Measurements from ENCODE around the gene C2CD4D.

The C2CD4D gene

GRCh38 chr1:151837884-151838221 is 1.8 kb downstream of the C2CD4D start:
- no peak for TF ChIP-seq POLR2AphosphoS5 (IDR thresholded peaks at IDR 0.05; ENCODE audit: low read depth, low read length)
- no peak for TF ChIP-seq POU2F2 (IDR thresholded peaks at IDR 0.05; ENCODE audit: low read depth, low read length)
- TF ChIP-seq PAX5 (IDR thresholded peaks at IDR 0.05; ENCODE audit: insufficient read depth, low read length, severe bottlenecking), result no peak
- TF ChIP-seq SPI1 (IDR thresholded peaks at IDR 0.05; ENCODE audit: low read depth, low read length), result no peak
- TF ChIP-seq POLR2A (IDR thresholded peaks at IDR 0.05; ENCODE audit: low read depth, low read length), result no peak
- no peak for TF ChIP-seq TAF1 (IDR thresholded peaks at IDR 0.05; ENCODE audit: low read depth, low read length)
- FAIRE-seq (no peak), DNase-seq (ENCODE audit: insufficient read length, low spot score) (no peak)

- no peak for DNase-seq (ENCODE audit: insufficient read length, low spot score)
- no peak for FAIRE-seq
- TF ChIP-seq POLR2A (IDR thresholded peaks at IDR 0.05; ENCODE audit: low read depth, low read length), result no peak
- no peak for TF ChIP-seq POLR2AphosphoS5 (IDR thresholded peaks at IDR 0.05; ENCODE audit: low read depth, low read length)
- no peak for TF ChIP-seq POU2F2 (IDR thresholded peaks at IDR 0.05; ENCODE audit: low read depth, low read length)
- TF ChIP-seq TAF1 (IDR thresholded peaks at IDR 0.05; ENCODE audit: low read depth, low read length), result no peak
- TF ChIP-seq SPI1 (IDR thresholded peaks at IDR 0.05; ENCODE audit: low read depth, low read length), result no peak
- no peak for TF ChIP-seq PAX5 (IDR thresholded peaks at IDR 0.05; ENCODE audit: insufficient read depth, low read length, severe bottlenecking)
Measured at GRCh38 chr1:151837197-151837596, 2.4 kb downstream of the C2CD4D start.

- no peak for TF ChIP-seq POLR2AphosphoS5 (IDR thresholded peaks at IDR 0.05; ENCODE audit: low read depth, low read length)
- no peak for TF ChIP-seq POU2F2 (IDR thresholded peaks at IDR 0.05; ENCODE audit: low read depth, low read length)
- no peak for TF ChIP-seq PAX5 (IDR thresholded peaks at IDR 0.05; ENCODE audit: insufficient read depth, low read length, severe bottlenecking)
- no peak for DNase-seq (ENCODE audit: insufficient read length, low spot score)
- no peak for FAIRE-seq
Measured at GRCh38 chr1:151835596-151835995, 4.0 kb downstream of the C2CD4D start.

GRCh38 chr1:151834239-151834638 is 5.4 kb downstream of the C2CD4D start:
- TF ChIP-seq POLR2A (IDR thresholded peaks at IDR 0.05; ENCODE audit: low read depth, low read length), result no peak
- TF ChIP-seq POU2F2 (IDR thresholded peaks at IDR 0.05; ENCODE audit: low read depth, low read length), result no peak
- no peak for TF ChIP-seq PAX5 (IDR thresholded peaks at IDR 0.05; ENCODE audit: insufficient read depth, low read length, severe bottlenecking)
- no peak for TF ChIP-seq TAF1 (IDR thresholded peaks at IDR 0.05; ENCODE audit: low read depth, low read length)
- no peak for TF ChIP-seq POLR2AphosphoS5 (IDR thresholded peaks at IDR 0.05; ENCODE audit: low read depth, low read length)
- no peak for TF ChIP-seq SPI1 (IDR thresholded peaks at IDR 0.05; ENCODE audit: low read depth, low read length)
- no peak for FAIRE-seq

GRCh38 chr1:151833172-151833900 is 6.3 kb downstream of the C2CD4D start:
- FAIRE-seq, result no peak
- DNase-seq (ENCODE audit: insufficient read length, low spot score), result no peak
- TF ChIP-seq SPI1 (IDR thresholded peaks at IDR 0.05; ENCODE audit: low read depth, low read length) (no peak), TAF1 (IDR thresholded peaks at IDR 0.05; ENCODE audit: low read depth, low read length) (no peak), POU2F2 (IDR thresholded peaks at IDR 0.05; ENCODE audit: low read depth, low read length) (no peak), POLR2AphosphoS5 (IDR thresholded peaks at IDR 0.05; ENCODE audit: low read depth, low read length) (no peak), PAX5 (IDR thresholded peaks at IDR 0.05; ENCODE audit: insufficient read depth, low read length, severe bottlenecking) (no peak), POLR2A (IDR thresholded peaks at IDR 0.05; ENCODE audit: low read depth, low read length) (no peak)

More at GRCh38 chr1:151834239-151834638, 5.4 kb downstream of the C2CD4D start:
- DNase-seq (ENCODE audit: insufficient read length, low spot score), result no peak

GRCh38 chr1:151832318-151832980 is 7.2 kb downstream of the C2CD4D start:
- DNase-seq (ENCODE audit: insufficient read length, low spot score) (no peak), FAIRE-seq (no peak)
- TF ChIP-seq PAX5 (IDR thresholded peaks at IDR 0.05; ENCODE audit: insufficient read depth, low read length, severe bottlenecking) (no peak), POU2F2 (IDR thresholded peaks at IDR 0.05; ENCODE audit: low read depth, low read length) (no peak), TAF1 (IDR thresholded peaks at IDR 0.05; ENCODE audit: low read depth, low read length) (no peak), SPI1 (IDR thresholded peaks at IDR 0.05; ENCODE audit: low read depth, low read length) (no peak), POLR2AphosphoS5 (IDR thresholded peaks at IDR 0.05; ENCODE audit: low read depth, low read length) (no peak), POLR2A (IDR thresholded peaks at IDR 0.05; ENCODE audit: low read depth, low read length) (no peak)

GRCh38 chr1:151831605-151832004 is 8.0 kb downstream of the C2CD4D start, which contains the start of gene RORC:
RORC (minus strand) TSS chr1:151831802; CDS start chr1:151831764, 38 bp downstream.
- FAIRE-seq, result no peak
- TF ChIP-seq POLR2AphosphoS5 (IDR thresholded peaks at IDR 0.05; ENCODE audit: low read depth, low read length), result no peak
- TF ChIP-seq PAX5 (IDR thresholded peaks at IDR 0.05; ENCODE audit: insufficient read depth, low read length, severe bottlenecking), result no peak
- no peak for TF ChIP-seq SPI1 (IDR thresholded peaks at IDR 0.05; ENCODE audit: low read depth, low read length)
- no peak for TF ChIP-seq TAF1 (IDR thresholded peaks at IDR 0.05; ENCODE audit: low read depth, low read length)
- no peak for TF ChIP-seq POU2F2 (IDR thresholded peaks at IDR 0.05; ENCODE audit: low read depth, low read length)
- TF ChIP-seq POLR2A (IDR thresholded peaks at IDR 0.05; ENCODE audit: low read depth, low read length), result no peak
- DNase-seq (ENCODE audit: insufficient read length, low spot score), result no peak

- TF ChIP-seq POLR2AphosphoS5 (IDR thresholded peaks at IDR 0.05; ENCODE audit: low read depth, low read length) (no peak), SPI1 (IDR thresholded peaks at IDR 0.05; ENCODE audit: low read depth, low read length) (no peak), POLR2A (IDR thresholded peaks at IDR 0.05; ENCODE audit: low read depth, low read length) (no peak), TAF1 (IDR thresholded peaks at IDR 0.05; ENCODE audit: low read depth, low read length) (no peak), PAX5 (IDR thresholded peaks at IDR 0.05; ENCODE audit: insufficient read depth, low read length, severe bottlenecking) (no peak), POU2F2 (IDR thresholded peaks at IDR 0.05; ENCODE audit: low read depth, low read length) (no peak)
- DNase-seq (ENCODE audit: insufficient read length, low spot score), result no peak
- no peak for FAIRE-seq
Measured at GRCh38 chr1:151831256-151831591, 8.4 kb downstream of the C2CD4D start.

GRCh38 chr1:151830055-151830454 is 9.6 kb downstream of the C2CD4D start:
- no peak for FAIRE-seq
- DNase-seq (ENCODE audit: insufficient read length, low spot score), result no peak
- TF ChIP-seq POLR2AphosphoS5 (IDR thresholded peaks at IDR 0.05; ENCODE audit: low read depth, low read length), result no peak
- no peak for TF ChIP-seq POU2F2 (IDR thresholded peaks at IDR 0.05; ENCODE audit: low read depth, low read length)
- no peak for TF ChIP-seq POLR2A (IDR thresholded peaks at IDR 0.05; ENCODE audit: low read depth, low read length)
- TF ChIP-seq TAF1 (IDR thresholded peaks at IDR 0.05; ENCODE audit: low read depth, low read length), result no peak
